ENCODE measurements around the gene TOM1L2. TPM values are rescaled to one million over a fixed set of nuclear protein-coding genes. Genes with fewer than 3 reads are reported as not detected.
A peak's percentile ranks its signal among the peaks of the same experiment; 100 is the strongest.

Gene TOM1L2
- polyA plus RNA-seq, 1 donor from 2014 or later: 3.7 TPM

GRCh38 chr17:17839791-17840707 lies 132.2 kb downstream of the TOM1L2 start:
- Mint-ChIP-seq H3K27me3 (no peaks in the 10 kb centered on the region), H3K9me3 (no peaks in the 10 kb centered on the region), H3K27ac (peak overlapping the region; percentile 64 to 100 (median 80)), H3K4me1 (peaks cover 21 to 24% (median 23%) of the 10 kb centered on the region in 3 donors), H3K4me3 (peak overlapping the region; percentile 81 to 98 (median 92)), H3K36me3 (no peaks in the 10 kb centered on the region)

GRCh38 chr17:17837966-17838962 lies 133.9 kb downstream of the TOM1L2 start:
- no peaks in the 10 kb centered on the region for H3K36me3 Mint-ChIP-seq
- peaks cover 33 to 42% (median 41%) of the 10 kb centered on the region in 3 donors for H3K4me1 Mint-ChIP-seq
- no peaks in the 10 kb centered on the region for H3K27me3 Mint-ChIP-seq
- H3K9me3 Mint-ChIP-seq: no peaks in the 10 kb centered on the region
- peak overlapping the region; percentile 21 to 98 (median 80) for H3K4me3 Mint-ChIP-seq
- H3K27ac Mint-ChIP-seq: peak overlapping the region; percentile 73 to 100 (median 81)

- Mint-ChIP-seq H3K36me3 (no peaks in the 10 kb centered on the region), H3K4me3 (peak overlapping the region; percentile 85 to 98 (median 93)), H3K9me3 (no peaks in the 10 kb centered on the region), H3K4me1 (peaks cover 33 to 42% (median 41%) of the 10 kb centered on the region in 3 donors), H3K27me3 (no peaks in the 10 kb centered on the region), H3K27ac (peak overlapping the region; percentile 98 to 100 (median 99))
Observed at GRCh38 chr17:17837380-17837821, 134.8 kb downstream of the TOM1L2 start.

GRCh38 chr17:17836818-17837379 lies 135.3 kb downstream of the TOM1L2 start, which contains the start of gene SREBF1:
Gene SREBF1 (minus strand): TSS chr17:17836986. CDS start chr17:17836817, 169 bp downstream.
- H3K9me3 Mint-ChIP-seq: no peaks in the 10 kb centered on the region
- H3K4me1 Mint-ChIP-seq: peaks cover 33 to 42% (median 41%) of the 10 kb centered on the region in 3 donors
- peak within 1 kb of the TSS; percentile 98 to 100 (median 99) for H3K27ac Mint-ChIP-seq
- no peaks in the 10 kb centered on the region for H3K36me3 Mint-ChIP-seq
- no peaks in the 10 kb centered on the region for H3K27me3 Mint-ChIP-seq
- H3K4me3 Mint-ChIP-seq: peak within 1 kb of the TSS; percentile 85 to 98 (median 93)

- no peaks in the 10 kb centered on the region for H3K36me3 Mint-ChIP-seq
- H3K27me3 Mint-ChIP-seq: no peaks in the 10 kb centered on the region
- peaks cover 33 to 42% (median 41%) of the 10 kb centered on the region in 3 donors for H3K4me1 Mint-ChIP-seq
- H3K4me3 Mint-ChIP-seq: peak overlapping the region; percentile 85 to 98 (median 93)
- H3K27ac Mint-ChIP-seq: peak overlapping the region; percentile 98 to 100 (median 99)
- no peaks in the 10 kb centered on the region for H3K9me3 Mint-ChIP-seq
Observed at GRCh38 chr17:17836250-17836817, 135.9 kb downstream of the TOM1L2 start.

GRCh38 chr17:17835415-17836249 lies 136.6 kb downstream of the TOM1L2 start:
- no peaks in the 10 kb centered on the region for H3K27me3 Mint-ChIP-seq
- H3K9me3 Mint-ChIP-seq: no peaks in the 10 kb centered on the region
- peaks cover 33 to 37% (median 36%) of the 10 kb centered on the region in 3 donors for H3K4me1 Mint-ChIP-seq
- H3K36me3 Mint-ChIP-seq: no peaks in the 10 kb centered on the region
- H3K4me3 Mint-ChIP-seq: peak overlapping the region; percentile 85 to 98 (median 93)
- H3K27ac Mint-ChIP-seq: peak overlapping the region; percentile 98 to 100 (median 99)

GRCh38 chr17:17834974-17835373 lies 137.2 kb downstream of the TOM1L2 start:
- no peaks in the 10 kb centered on the region for H3K27me3 Mint-ChIP-seq
- peaks cover 33 to 37% (median 36%) of the 10 kb centered on the region in 3 donors for H3K4me1 Mint-ChIP-seq
- H3K36me3 Mint-ChIP-seq: no peaks in the 10 kb centered on the region
- H3K9me3 Mint-ChIP-seq: no peaks in the 10 kb centered on the region
- H3K27ac Mint-ChIP-seq: peak overlapping the region; percentile 95 to 100 (median 98)
- H3K4me3 Mint-ChIP-seq: peak overlapping the region; percentile 70 to 99 (median 92)

- Mint-ChIP-seq H3K36me3 (no peaks in the 10 kb centered on the region), H3K9me3 (no peaks in the 10 kb centered on the region), H3K4me3 (peak overlapping the region; percentile 70 to 99 (median 92)), H3K27me3 (no peaks in the 10 kb centered on the region), H3K27ac (peak overlapping the region; percentile 95 to 100 (median 98)), H3K4me1 (peaks cover 24 to 35% (median 31%) of the 10 kb centered on the region in 3 donors)
Observed at GRCh38 chr17:17833658-17834357, 138.4 kb downstream of the TOM1L2 start.

GRCh38 chr17:17832032-17832363 lies 140.2 kb downstream of the TOM1L2 start:
- H3K9me3 Mint-ChIP-seq: no peaks in the 10 kb centered on the region
- peak overlapping the region in 1 of 3 donors; percentile 41 for H3K27ac Mint-ChIP-seq
- peak overlapping the region in 2 of 4 donors; percentile 41 to 45 for H3K4me3 Mint-ChIP-seq
- H3K27me3 Mint-ChIP-seq: no peaks in the 10 kb centered on the region
- H3K4me1 Mint-ChIP-seq: peaks cover 22 to 34% (median 26%) of the 10 kb centered on the region in 3 donors
- H3K36me3 Mint-ChIP-seq: no peaks in the 10 kb centered on the region

GRCh38 chr17:17831208-17832031 lies 140.8 kb downstream of the TOM1L2 start:
- H3K36me3 Mint-ChIP-seq: no peaks in the 10 kb centered on the region
- no peaks in the 10 kb centered on the region for H3K9me3 Mint-ChIP-seq
- H3K4me3 Mint-ChIP-seq: peak overlapping the region in 1 of 4 donors; percentile 40
- H3K27me3 Mint-ChIP-seq: no peaks in the 10 kb centered on the region
- peak overlapping the region in 1 of 3 donors; percentile 41 for H3K27ac Mint-ChIP-seq
- peaks cover 25 to 36% (median 26%) of the 10 kb centered on the region in 3 donors for H3K4me1 Mint-ChIP-seq

- Mint-ChIP-seq H3K9me3 (no peaks in the 10 kb centered on the region), H3K36me3 (no peaks in the 10 kb centered on the region), H3K27ac (no peak overlapping the region), H3K27me3 (no peaks in the 10 kb centered on the region), H3K4me3 (peak overlapping the region in 1 of 4 donors; percentile 40), H3K4me1 (peaks cover 24 to 32% (median 28%) of the 10 kb centered on the region in 3 donors)
Observed at GRCh38 chr17:17830740-17831207, 141.4 kb downstream of the TOM1L2 start.

GRCh38 chr17:17830269-17830567 lies 142.0 kb downstream of the TOM1L2 start:
- Mint-ChIP-seq H3K27ac (no peak overlapping the region), H3K4me1 (peaks cover 22 to 27% (median 24%) of the 10 kb centered on the region in 3 donors), H3K9me3 (no peaks in the 10 kb centered on the region), H3K36me3 (no peaks in the 10 kb centered on the region), H3K27me3 (no peaks in the 10 kb centered on the region), H3K4me3 (no peak overlapping the region)
